ENCODE measurements around the gene SLC41A2. TPM values are rescaled to one million over a fixed set of nuclear protein-coding genes. Genes with fewer than 3 reads are reported as not detected.

SLC41A2 gene
- total and polyA plus RNA-seq, 2 donors (not counting 1 experiment from before 2014, with no cell fraction given), result 0.51 to 13.0 TPM

Other genes starting within 250 kb of the SLC41A2 start
- 15.3 and 21.2 TPM in 2 replicates for gene NOPCHAP1, start 28.0 kb upstream of the SLC41A2 start, total RNA-seq
- gene NOPCHAP1, start 28.0 kb upstream of the SLC41A2 start, polyA plus RNA-seq, result 2.8 and 3.2 TPM in 2 replicates
- gene ALDH1L2, start 126.2 kb upstream of the SLC41A2 start, total RNA-seq, result 0.32 and 0.46 TPM in 2 replicates
- 0.04 and 0.13 TPM in 2 replicates for gene ALDH1L2, start 126.2 kb upstream of the SLC41A2 start, polyA plus RNA-seq
- 240 and 247 TPM in 2 replicates for gene WASHC4, start 149.4 kb upstream of the SLC41A2 start, total RNA-seq
- 55.2 and 79.5 TPM in 2 replicates for gene WASHC4, start 149.4 kb upstream of the SLC41A2 start, polyA plus RNA-seq